CD14-positive monocyte (primary cell): ENCODE measurements around the gene MED17. TPM values are rescaled to one million over a fixed set of nuclear protein-coding genes. Genes with fewer than 3 reads are reported as not detected.
A peak's percentile ranks its signal among the peaks of the same experiment; 100 is the strongest.

ENCODE experiments used
- DNase-seq, 3 donors: peaks; one replicate each; pipeline ENCODE4 v3.0.0-alpha.2; 2011 to 2022
- H2AFZ ChIP-seq: 2 replicates; pipeline ENCODE4 v1.6.0; 2012; ENCODE audit warnings: mild to moderate bottlenecking, low read depth, low read length, inconsistent platforms; ENCODE audit not compliant: insufficient read depth, poor library complexity, severe bottlenecking
- H3K27ac ChIP-seq, 2 donors: 1 replicate in 1 of 2; 2 replicates in 1 of 2; pipeline ENCODE4 v1.5.1; 2012 to 2013; ENCODE audit warnings: low read length in 2 of 2, control low read depth in 1 of 2, inconsistent platforms in 1 of 2, low read depth in 1 of 2, mild to moderate bottlenecking in 1 of 2
- H3K27me3 ChIP-seq, 2 donors: one replicate each; pipeline versions ENCODE4 v1.6.0 to v1.6.1; 2011 to 2013; ENCODE audit warnings: low read length in 2 of 2; ENCODE audit not compliant: control insufficient read depth in 2 of 2, insufficient read depth in 2 of 2
- H3K36me3 ChIP-seq, 2 donors: replicated peaks in 1 of 2; 1 replicate in 1 of 2; 2 replicates in 1 of 2; pipeline versions ENCODE4 v1.5.1 to v1.6.1; 2012 to 2013; ENCODE audit warnings: low read length in 2 of 2, control low read depth in 1 of 2, inconsistent platforms in 1 of 2, mild to moderate bottlenecking in 1 of 2; ENCODE audit not compliant: insufficient read depth in 2 of 2, control insufficient read depth in 1 of 2
- H3K4me1 ChIP-seq, 2 donors: 1 replicate in 1 of 2; 2 replicates in 1 of 2; pipeline versions ENCODE4 v1.5.1 to v1.6.1; 2012 to 2013; ENCODE audit warnings: low read length in 2 of 2, control low read depth in 1 of 2, inconsistent platforms in 1 of 2, mild to moderate bottlenecking in 1 of 2, moderate library complexity in 1 of 2; ENCODE audit not compliant: insufficient read depth in 2 of 2, control insufficient read depth in 1 of 2
- H3K4me2 ChIP-seq: replicated peaks from 2 replicates; pipeline ENCODE3; 2012; ENCODE audit warnings: low read length, moderate library complexity, mild to moderate bottlenecking; ENCODE audit not compliant: poor library complexity, severe bottlenecking; ENCODE audit errors: extremely low read depth
- H3K4me3 ChIP-seq, 3 experiments: fragments of 200-600 bp in 1 of 3; sonication (generic) in 1 of 3; replicated peaks in 1 of 3; 1 replicate in 2 of 3; 2 replicates in 1 of 3; pipeline ENCODE4 v1.5.1; 2011 to 2013; ENCODE audit warnings: low read length in 3 of 3, mild to moderate bottlenecking in 3 of 3, control low read depth in 2 of 3, low read depth in 2 of 3, inconsistent platforms in 1 of 3, moderate library complexity in 1 of 3
- H3K79me2 ChIP-seq: 2 replicates; pipeline ENCODE4 v1.6.0; 2012; ENCODE audit warnings: mild to moderate bottlenecking, control low read depth, inconsistent platforms, low read length, moderate library complexity; ENCODE audit not compliant: insufficient read depth
- H3K9ac ChIP-seq: 2 replicates; pipeline ENCODE4 v1.6.0; 2017; ENCODE audit warnings: low read length, mild to moderate bottlenecking; ENCODE audit not compliant: insufficient read depth, poor library complexity, severe bottlenecking
- H3K9me3 ChIP-seq, 2 donors: replicated peaks in 1 of 2; 1 replicate in 1 of 2; 2 replicates in 1 of 2; pipeline versions ENCODE4 v1.5.1 to v1.6.1; 2012 to 2013; ENCODE audit warnings: low read length in 2 of 2, control low read depth in 1 of 2; ENCODE audit not compliant: control insufficient read depth in 1 of 2, insufficient read depth in 1 of 2
- H4K20me1 ChIP-seq: 2 replicates; pipeline ENCODE4 v1.6.0; 2012; ENCODE audit warnings: mild to moderate bottlenecking, low read length, control low read depth, moderate library complexity; ENCODE audit not compliant: insufficient read depth
- H3K27ac Mint-ChIP-seq, 7 donors: one replicate each; pipeline ENCODE4 v1.8.0; 2020; ENCODE audit warnings: mild to moderate bottlenecking in 7 of 7, mixed read lengths in 7 of 7, moderate library complexity in 6 of 7, inconsistent platforms in 2 of 7
- H3K27me3 Mint-ChIP-seq, 3 donors: one replicate each; pipeline ENCODE4 v1.8.0; 2021 to 2022; ENCODE audit warnings: low read depth in 3 of 3, mild to moderate bottlenecking in 3 of 3, mixed read lengths in 3 of 3, moderate library complexity in 3 of 3, inconsistent platforms in 1 of 3
- H3K36me3 Mint-ChIP-seq, 2 donors: one replicate each; pipeline ENCODE4 v1.8.0; 2020; ENCODE audit warnings: mixed read lengths in 2 of 2, inconsistent platforms in 1 of 2, mild to moderate bottlenecking in 1 of 2
- H3K4me1 Mint-ChIP-seq: one replicate; pipeline ENCODE4 v1.8.0; 2020; ENCODE audit warnings: mild to moderate bottlenecking, mixed read lengths
- H3K4me3 Mint-ChIP-seq, 2 donors: one replicate each; pipeline ENCODE4 v1.8.0; 2020; ENCODE audit warnings: mild to moderate bottlenecking in 2 of 2, mixed read lengths in 2 of 2, moderate library complexity in 1 of 2
- H3K9me3 Mint-ChIP-seq, 7 donors: one replicate each; pipeline ENCODE4 v1.8.0; 2020 to 2022; ENCODE audit warnings: mixed read lengths in 7 of 7, mild to moderate bottlenecking in 6 of 7, moderate library complexity in 6 of 7, inconsistent platforms in 2 of 7
- CTCF ChIP-seq: fragments of 200-600 bp; IDR thresholded peaks from one replicate; pipeline ENCODE4 v1.8.0; 2022; ENCODE audit warnings: antibody characterized with exemption, mild to moderate bottlenecking
- WGBS: methylation state at CpG from one replicate; pipeline ENCODE4 v1.1.5; 2013; ENCODE audit warnings: missing lambda C conversion rate; ENCODE audit not compliant: insufficient coverage; 5-methylcytosine and 5-hydroxymethylcytosine counted together
- intact Hi-C, 2 donors: fragments of 100-400 bp; cut with micrococcal nuclease; formaldehyde crosslinking; loops; one replicate each; pipeline versions ENCODE4 v1.15.0 to v1.15.1; 2023
- polyA plus RNA-seq, 3 donors: library from polyadenylated mRNA; depleted of rRNA in 1 of 3; unstranded in 2 of 3; stranded (reverse) in 1 of 3; fragments of 300-500 nt in 2 of 3; fragments of >200 nt in 1 of 3; fragmentation: Illumina TruSeq in 2 of 3; gene quantifications; 1 replicate in 2 of 3; 2 replicates in 1 of 3; pipeline ENCODE4 v1.2.3, GENCODE V29; 2012 to 2021

Gene MED17
- polyA plus RNA-seq, 3 donors, result 3.4 to 12.8 (median 4.4) TPM

GRCh38 chr11:93846411-93846810 lies 62.3 kb downstream of the MED17 start:
- peaks cover 5% of the 10 kb centered on the region for H3K4me1 Mint-ChIP-seq
- no peaks in the 10 kb centered on the region for H3K9me3 ChIP-seq
- intact Hi-C loops, result no loop called here

GRCh38 chr11:93849201-93849600 lies 65.1 kb downstream of the MED17 start:
- peaks cover 12 to 23% (median 17%) of the 10 kb centered on the region in 3 donors for H3K27me3 Mint-ChIP-seq

More at GRCh38 chr11:93846411-93846810, 62.3 kb downstream of the MED17 start:
- no peak for TF ChIP-seq CTCF
- no CpG with 5 or more reads among the region's 2 CpGs for WGBS
- H3K9me3 Mint-ChIP-seq, result peaks cover 0 to 10% (median 0%) of the 10 kb centered on the region in 7 donors
- Histone ChIP-seq H3K4me2 (no peak overlapping the region), H3K4me3 (no peak overlapping the region), H3K9ac (no peak overlapping the region), H4K20me1 (no peaks in the 10 kb centered on the region), H3K4me1 (peaks cover 0 to 8% of the 10 kb centered on the region in 2 donors), H3K27ac (no peak overlapping the region), H3K36me3 (no peaks in the 10 kb centered on the region), H3K27me3 (peaks cover 3 to 16% of the 10 kb centered on the region in 2 donors), H3K79me2 (no peaks in the 10 kb centered on the region), H2AFZ (no peak overlapping the region)
- H3K4me3 Mint-ChIP-seq, result no peak overlapping the region
- H3K27me3 Mint-ChIP-seq, result peaks cover 11 to 24% (median 17%) of the 10 kb centered on the region in 3 donors
- no peak for DNase-seq
- H3K36me3 Mint-ChIP-seq, result no peaks in the 10 kb centered on the region
- no peak overlapping the region for H3K27ac Mint-ChIP-seq

More at GRCh38 chr11:93849201-93849600, 65.1 kb downstream of the MED17 start:
- H3K4me3 ChIP-seq, result no peak overlapping the region
- intact Hi-C loops, result no loop called here
- H3K36me3 ChIP-seq, result no peaks in the 10 kb centered on the region
- H3K4me1 ChIP-seq, result peaks cover 0 to 8% of the 10 kb centered on the region in 2 donors
- no peaks in the 10 kb centered on the region for H4K20me1 ChIP-seq
- no peak for DNase-seq
- Mint-ChIP-seq H3K9me3 (peaks cover 0 to 8% (median 0%) of the 10 kb centered on the region in 7 donors), H3K36me3 (no peaks in the 10 kb centered on the region), H3K27ac (no peak overlapping the region), H3K4me1 (peaks cover 5% of the 10 kb centered on the region), H3K4me3 (peak overlapping the region in 1 of 2 donors; percentile 56)
- no peak overlapping the region for H2AFZ ChIP-seq
- WGBS, result no CpG with 5 or more reads among the region's 5 CpGs
- no peak for TF ChIP-seq CTCF
- H3K4me2 ChIP-seq, result no peak overlapping the region
- H3K9ac ChIP-seq, result no peak overlapping the region
- H3K9me3 ChIP-seq, result no peaks in the 10 kb centered on the region
- no peaks in the 10 kb centered on the region for H3K79me2 ChIP-seq
- peaks cover 3 to 18% of the 10 kb centered on the region in 2 donors for H3K27me3 ChIP-seq
- no peak overlapping the region for H3K27ac ChIP-seq
